Mucosa of descending colon (tissue), 3 donors: ENCODE results near the gene ZDHHC16. TPM values are rescaled to one million over a fixed set of nuclear protein-coding genes. Genes with fewer than 3 reads are reported as not detected.

Experiments used
- ATAC-seq: fragments of 200-7000 bp; cut with Tn5 transposase; one replicate; pipeline ENCODE4 v1.9.1; 2020; ENCODE audit warnings: mild to moderate bottlenecking, moderate library complexity
- DNase-seq, 3 donors: peaks; one replicate each; pipeline ENCODE4 v3.0.0-alpha.2; 2020
- H3K36me3 ChIP-seq: fragments of 200-600 bp; one replicate; pipeline ENCODE4 v1.8.0; 2021; ENCODE audit warnings: low read depth, mild to moderate bottlenecking
- H3K4me1 ChIP-seq: fragments of 200-600 bp; one replicate; pipeline ENCODE4 v1.8.0; 2021; ENCODE audit warnings: low read depth, mild to moderate bottlenecking
- H3K4me3 ChIP-seq: fragments of 200-600 bp; one replicate; pipeline ENCODE4 v1.8.0; 2021; ENCODE audit warnings: mild to moderate bottlenecking
- H3K9me3 ChIP-seq: fragments of 200-600 bp; one replicate; pipeline ENCODE4 v1.8.0; 2021; ENCODE audit warnings: mild to moderate bottlenecking
- intact Hi-C, 2 donors: fragments of 100-400 bp; cut with DNase I in 1 of 2; cut with micrococcal nuclease in 1 of 2; formaldehyde crosslinking; loops; one replicate each; pipeline versions ENCODE4 v1.11.0 to v1.11.1; 2022; cut with DNase I, micrococcal nuclease
- total RNA-seq, 3 donors: library from RNA; stranded (reverse); fragmentation: NEBNext Ultra II Directional in 2 of 3; extraction: Animal tissue kit (Norgen Biotek cat#: 25700) in 2 of 3; gene quantifications; one replicate each; pipeline versions ENCODE4 v1.2.1 to v1.2.4, GENCODE V29; 2021 to 2023
- TF ChIP-seq, protein P1 (sequence below): fragments of 200-600 bp; IDR thresholded peaks from one replicate; pipeline ENCODE4 v1.8.0; 2022; ENCODE audit warnings: antibody characterized with exemption, mild to moderate bottlenecking
- donor health status: DM: no; HTN: no; CAD: no; lungs with moderate emphysema.
- donor health status: DM: no; HTN: no; CAD: no.
- donor health status: DM: no; HTN: yes; CAD: no.

The ZDHHC16 gene
- total RNA-seq, 3 donors from 2014 or later: 28.8 to 37.0 (median 29.5) TPM

- H3K4me1 ChIP-seq: peaks cover 15% of the 10 kb centered on the region
- TF ChIP-seq, protein P1, sequence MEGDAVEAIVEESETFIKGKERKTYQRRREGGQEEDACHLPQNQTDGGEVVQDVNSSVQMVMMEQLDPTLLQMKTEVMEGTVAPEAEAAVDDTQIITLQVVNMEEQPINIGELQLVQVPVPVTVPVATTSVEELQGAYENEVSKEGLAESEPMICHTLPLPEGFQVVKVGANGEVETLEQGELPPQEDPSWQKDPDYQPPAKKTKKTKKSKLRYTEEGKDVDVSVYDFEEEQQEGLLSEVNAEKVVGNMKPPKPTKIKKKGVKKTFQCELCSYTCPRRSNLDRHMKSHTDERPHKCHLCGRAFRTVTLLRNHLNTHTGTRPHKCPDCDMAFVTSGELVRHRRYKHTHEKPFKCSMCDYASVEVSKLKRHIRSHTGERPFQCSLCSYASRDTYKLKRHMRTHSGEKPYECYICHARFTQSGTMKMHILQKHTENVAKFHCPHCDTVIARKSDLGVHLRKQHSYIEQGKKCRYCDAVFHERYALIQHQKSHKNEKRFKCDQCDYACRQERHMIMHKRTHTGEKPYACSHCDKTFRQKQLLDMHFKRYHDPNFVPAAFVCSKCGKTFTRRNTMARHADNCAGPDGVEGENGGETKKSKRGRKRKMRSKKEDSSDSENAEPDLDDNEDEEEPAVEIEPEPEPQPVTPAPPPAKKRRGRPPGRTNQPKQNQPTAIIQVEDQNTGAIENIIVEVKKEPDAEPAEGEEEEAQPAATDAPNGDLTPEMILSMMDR: no peak
- DNase-seq: no peak
- no peaks in the 10 kb centered on the region for H3K9me3 ChIP-seq
- intact Hi-C loops: no loop called here
- ATAC-seq: no peak
- peaks cover 8% of the 10 kb centered on the region for H3K36me3 ChIP-seq
- no peak overlapping the region for H3K4me3 ChIP-seq
Observed at GRCh38 chr10:97442277-97442676, 3.7 kb upstream of the ZDHHC16 start.

DNA sequence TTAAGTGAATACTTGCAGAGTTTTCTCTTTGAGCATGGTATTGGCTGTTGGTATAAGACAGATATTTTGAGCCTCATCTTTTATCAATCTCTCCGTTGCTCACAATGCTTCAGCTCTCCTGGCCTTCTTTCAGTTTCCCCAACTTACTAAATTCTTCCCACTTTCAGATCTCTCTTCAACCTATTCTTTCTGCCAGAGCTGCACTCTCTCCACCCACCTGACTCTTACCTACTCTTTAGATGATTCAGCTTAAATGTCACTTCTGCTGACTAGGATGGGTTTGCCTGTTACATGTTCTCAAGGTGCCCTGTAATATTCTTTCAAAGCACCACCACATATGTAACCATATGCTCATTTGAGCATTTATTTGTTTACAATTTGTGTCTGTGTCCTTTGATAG, 1.8 kb upstream of the ZDHHC16 start:
- TF ChIP-seq, protein P1: no peak
- no peak overlapping the region for H3K4me3 ChIP-seq
- no peaks in the 10 kb centered on the region for H3K36me3 ChIP-seq
- intact Hi-C loops: no loop called here
- ATAC-seq (no peak), DNase-seq (no peak)
- no peaks in the 10 kb centered on the region for H3K9me3 ChIP-seq
- H3K4me1 ChIP-seq: peaks cover 19% of the 10 kb centered on the region

DNA sequence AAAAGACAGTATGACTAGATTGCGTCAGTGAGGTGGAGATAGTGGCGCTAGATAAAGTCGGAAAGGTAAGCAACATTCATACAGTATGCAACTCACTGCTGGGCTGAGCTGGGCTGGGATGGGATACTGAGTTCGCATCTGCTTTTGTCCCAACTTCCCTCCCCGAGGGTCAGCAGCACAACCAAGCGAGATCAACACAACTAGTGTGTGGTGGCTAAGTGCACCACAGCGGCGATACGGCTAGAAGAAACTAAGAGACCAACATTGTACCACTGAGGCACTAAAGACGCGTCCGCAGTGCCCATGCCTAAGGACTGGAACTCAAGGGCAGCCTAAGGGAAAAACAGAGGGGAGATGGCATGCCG, 636 bp upstream of the ZDHHC16 start:
- H3K36me3 ChIP-seq: no peaks in the 10 kb centered on the region
- DNase-seq (no peak), ATAC-seq (peak; percentile 5)
- TF ChIP-seq, protein P1: no peak
- H3K4me1 ChIP-seq: peaks cover 19% of the 10 kb centered on the region
- no peaks in the 10 kb centered on the region for H3K9me3 ChIP-seq
- intact Hi-C loops: no loop called here
- peak overlapping the region; percentile 54 for H3K4me3 ChIP-seq

- no peak overlapping the region for H3K4me3 ChIP-seq
- peaks cover 13% of the 10 kb centered on the region for H3K4me1 ChIP-seq
- TF ChIP-seq, protein P1: no peak
- intact Hi-C loops: no loop called here
- DNase-seq: no peak
- no peaks in the 10 kb centered on the region for H3K9me3 ChIP-seq
- no peaks in the 10 kb centered on the region for H3K36me3 ChIP-seq
- no peak for ATAC-seq
Observed at GRCh38 chr10:97450828-97451227, 4.9 kb downstream of the ZDHHC16 start.

DNA sequence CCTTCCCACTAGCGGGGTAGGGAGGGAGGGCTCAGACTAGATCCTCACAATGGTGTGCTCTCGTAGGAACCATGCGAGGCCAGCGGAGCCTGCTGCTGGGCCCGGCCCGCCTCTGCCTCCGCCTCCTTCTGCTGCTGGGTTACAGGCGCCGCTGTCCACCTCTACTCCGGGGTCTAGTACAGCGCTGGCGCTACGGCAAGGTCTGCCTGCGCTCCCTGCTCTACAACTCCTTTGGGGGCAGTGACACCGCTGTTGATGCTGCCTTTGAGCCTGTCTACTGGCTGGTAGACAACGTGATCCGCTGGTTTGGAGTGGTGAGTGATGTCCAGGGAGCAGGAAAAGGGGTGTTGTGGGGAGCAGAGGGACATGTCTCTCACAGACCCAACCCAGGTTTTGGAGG, 5.6 kb downstream of the ZDHHC16 start:
- DNase-seq: no peak
- intact Hi-C loops: no loop called here
- peaks cover 11% of the 10 kb centered on the region for H3K4me1 ChIP-seq

More for the DNA sequence above, 5.6 kb downstream of the ZDHHC16 start:
- H3K4me3 ChIP-seq: no peak overlapping the region
- ATAC-seq: no peak
- TF ChIP-seq, protein P1: no peak
- no peaks in the 10 kb centered on the region for H3K36me3 ChIP-seq
- no peaks in the 10 kb centered on the region for H3K9me3 ChIP-seq
